Stimulated activated naive CD4-positive, alpha-beta T cell treated with Interleukin-2 at 50 U/mL for 16 hours (primary cell): ENCODE data around the gene KRTAP3-1.
"Not testable (repeated sequence)": the region's sequence is repeated elsewhere in the genome, so short reads cannot be mapped to it uniquely, and the experiment has no call there.

Experiments used
- DNase-seq: peaks from one replicate; lab custom pipeline; 2025; lab: John Stamatoyannopoulos, UW

Gene KRTAP3-1

DNA sequence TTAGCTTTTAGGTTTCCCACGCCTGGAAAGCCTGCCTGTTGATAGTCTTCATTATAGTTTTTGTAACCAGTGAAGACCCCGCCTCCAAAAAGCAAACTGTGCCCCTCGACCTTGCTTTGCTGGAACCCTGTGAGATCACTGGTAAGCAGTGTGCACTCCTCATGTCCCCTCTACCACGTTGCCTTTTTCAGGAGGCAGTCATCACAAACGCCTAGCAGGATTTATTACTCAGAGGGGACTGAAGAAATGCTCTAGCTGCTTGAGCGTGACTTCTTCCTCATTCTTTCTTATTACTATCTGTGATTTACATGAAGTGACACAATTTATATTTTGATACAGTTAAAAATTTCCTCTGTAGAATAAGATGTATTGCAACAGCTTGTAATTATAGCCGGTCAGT, 6.5 kb upstream of the KRTAP3-1 start:
- no peak for DNase-seq

DNA sequence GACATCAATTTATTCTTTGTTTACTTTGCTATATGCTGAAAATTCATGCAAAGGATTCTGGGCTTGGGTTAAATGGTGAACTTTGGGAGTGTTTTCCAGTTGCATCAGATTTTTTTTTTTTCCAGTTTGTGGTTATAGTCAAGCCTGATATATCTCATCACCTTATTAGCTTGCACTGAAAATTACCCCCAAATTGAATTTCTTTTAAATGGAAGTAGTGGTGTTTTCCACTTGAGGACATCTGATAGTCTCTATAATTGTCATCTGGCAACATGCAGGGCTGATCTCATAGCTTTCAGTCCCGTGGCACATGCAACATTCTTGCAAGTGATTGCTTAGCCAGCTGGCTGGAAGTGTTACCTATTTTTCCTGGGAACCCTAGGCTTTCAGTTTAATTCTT, 4.7 kb upstream of the KRTAP3-1 start:
- no peak for DNase-seq

DNA sequence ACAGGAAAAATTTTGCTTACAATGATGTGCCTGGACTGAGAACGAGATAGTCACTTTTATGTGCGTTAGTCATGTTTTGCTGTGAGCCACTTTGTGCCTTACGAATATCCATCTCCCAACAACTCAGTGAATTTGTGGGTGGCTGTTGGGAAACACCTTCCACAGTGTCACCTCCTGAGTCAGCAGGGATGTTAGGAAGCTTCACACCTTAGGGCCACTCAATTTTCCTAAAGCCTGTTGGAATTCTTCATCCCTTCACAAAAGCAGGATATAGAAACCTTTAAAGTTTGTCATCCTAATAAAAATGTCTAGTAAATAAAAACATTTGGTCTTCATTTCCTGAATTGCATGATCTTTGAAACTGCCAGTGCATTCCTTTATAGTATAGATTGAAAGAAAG, 4.3 kb upstream of the KRTAP3-1 start:
- DNase-seq: no peak

DNA sequence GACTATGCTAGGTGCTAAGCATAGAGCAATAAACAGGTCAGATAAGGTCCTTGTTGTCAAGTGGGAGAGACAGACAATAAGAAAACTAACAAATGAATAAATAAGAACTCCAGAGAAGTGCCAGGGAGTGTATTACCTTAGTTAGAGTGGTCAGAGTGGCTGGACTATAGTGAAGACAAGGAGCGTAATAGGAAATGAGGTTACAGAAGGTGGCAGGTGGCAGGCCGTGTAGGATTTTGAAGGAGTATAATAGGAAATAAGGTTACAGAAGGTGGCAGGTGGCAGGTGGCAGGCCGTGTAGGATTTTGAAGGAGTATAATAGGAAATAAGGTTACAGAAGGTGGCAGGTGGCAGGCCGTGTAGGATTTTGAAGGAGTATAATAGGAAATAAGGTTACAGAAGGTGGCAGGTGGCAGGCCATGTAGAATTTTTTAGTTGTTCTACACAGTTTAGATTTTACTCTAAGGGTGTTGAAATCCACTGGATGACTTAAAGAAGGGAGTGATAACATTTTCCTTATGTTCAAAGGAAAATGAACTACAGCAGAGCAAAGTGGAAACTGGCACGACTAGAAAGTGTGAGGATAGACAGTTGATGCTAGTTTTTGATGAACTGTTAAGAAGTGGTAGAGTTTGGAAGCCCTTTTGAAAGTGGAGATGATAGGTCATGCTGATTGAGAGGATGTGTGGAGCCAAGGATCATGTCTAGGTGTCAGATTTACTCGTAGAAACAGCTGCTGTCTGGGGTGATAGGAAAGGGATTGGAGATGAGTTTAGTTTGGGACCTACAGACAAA, 3.6 kb upstream of the KRTAP3-1 start:
- DNase-seq: no peak

DNA sequence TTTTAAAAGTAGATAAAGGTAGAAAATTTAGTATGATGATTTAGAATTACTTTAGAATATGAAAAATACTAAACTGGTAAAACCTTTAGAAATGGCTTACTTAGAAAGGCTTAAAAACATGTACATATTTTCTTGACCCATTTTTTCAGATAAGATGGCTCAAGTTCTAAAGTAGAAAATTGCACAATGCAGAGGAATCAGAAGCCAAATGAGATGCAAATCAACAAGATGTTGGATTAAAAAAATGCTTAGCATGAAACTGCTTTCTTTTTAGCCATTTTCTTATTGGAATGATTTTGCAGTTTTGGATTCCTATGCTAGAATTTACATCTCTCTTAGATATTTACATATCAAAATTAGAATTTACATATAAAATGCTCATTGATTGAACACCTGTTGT, 1.5 kb upstream of the KRTAP3-1 start:
- no peak for DNase-seq

DNA sequence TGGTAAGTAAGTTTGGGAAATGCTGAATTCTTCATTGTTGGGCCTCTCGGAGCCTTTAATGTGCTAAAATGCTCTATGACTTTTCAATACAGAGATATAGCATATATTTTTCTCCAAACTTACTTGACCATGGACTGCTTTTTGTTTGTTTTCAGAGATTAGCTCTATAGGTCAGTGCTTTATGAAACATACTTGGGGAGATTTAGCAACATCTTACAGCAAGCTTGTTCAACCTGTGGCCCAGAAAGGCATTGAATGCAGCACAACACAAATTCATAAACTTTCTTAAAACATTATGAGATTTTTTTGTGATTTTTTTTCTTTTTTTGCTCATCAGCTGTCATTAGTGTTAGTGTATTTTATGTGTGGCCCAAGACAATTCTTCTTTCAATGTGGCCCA, 1.0 kb upstream of the KRTAP3-1 start:
- DNase-seq: no peak

DNA sequence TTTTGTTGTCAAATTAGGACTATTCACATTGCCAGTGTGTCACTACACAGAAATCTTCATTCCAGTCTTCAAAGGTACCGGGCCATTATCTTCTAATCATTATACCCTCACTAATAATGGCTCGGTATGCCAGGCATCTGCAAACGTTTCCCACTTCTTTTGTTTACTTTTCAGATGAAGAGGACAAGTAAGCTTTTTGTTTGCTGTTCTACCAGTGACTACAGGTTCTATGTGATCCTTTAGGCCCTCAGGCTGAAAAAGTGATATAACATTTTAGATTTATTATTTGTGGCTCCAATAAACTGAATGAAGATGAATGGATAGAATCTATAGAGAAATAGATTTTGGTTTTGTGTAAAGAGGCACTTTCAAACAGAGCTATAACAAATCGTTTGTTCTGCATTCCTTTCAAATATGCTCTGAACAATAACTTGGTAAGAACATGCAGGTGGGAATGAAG, 403 bp upstream of the KRTAP3-1 start:
- DNase-seq: no peak

DNA sequence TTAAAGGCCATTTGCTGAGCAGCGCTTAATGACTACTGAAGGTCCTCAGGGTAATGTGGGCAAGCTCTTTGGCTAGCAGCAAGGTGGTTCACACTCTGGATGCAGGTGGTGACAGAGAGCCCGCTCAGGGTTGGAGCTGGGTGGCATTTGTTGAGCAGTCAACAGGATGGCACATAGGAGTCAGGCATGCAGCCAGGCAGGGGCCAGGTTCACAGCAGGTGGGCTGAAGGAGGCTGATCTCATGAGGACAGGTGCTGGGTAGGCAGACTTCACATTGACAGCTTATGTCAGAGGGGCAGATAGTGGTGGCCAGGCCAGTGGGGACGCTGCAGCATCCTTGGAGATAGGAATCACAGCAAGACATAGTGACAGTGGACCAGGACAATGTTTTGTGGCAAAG, 4.5 kb downstream of the KRTAP3-1 start:
- no peak for DNase-seq

DNA sequence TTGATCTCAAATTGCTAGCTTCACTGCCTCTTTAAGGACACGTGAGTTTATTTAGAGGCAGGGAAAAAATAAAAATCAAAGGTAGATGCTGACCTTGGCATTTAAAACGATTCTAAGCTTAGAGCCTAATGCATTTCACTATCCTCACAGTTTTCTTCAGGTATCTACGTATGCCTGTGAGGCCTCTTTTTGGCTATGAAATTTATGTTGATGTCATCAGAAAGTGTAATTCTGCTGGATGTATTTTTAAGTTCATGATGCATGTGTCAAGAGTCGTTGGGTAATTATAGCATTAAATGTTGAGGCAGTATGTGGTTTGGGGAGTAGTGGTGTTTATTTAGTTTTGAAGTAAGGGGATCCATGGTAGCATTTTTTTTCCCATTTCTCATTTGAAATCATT, 5.0 kb downstream of the KRTAP3-1 start:
- no peak for DNase-seq

DNA sequence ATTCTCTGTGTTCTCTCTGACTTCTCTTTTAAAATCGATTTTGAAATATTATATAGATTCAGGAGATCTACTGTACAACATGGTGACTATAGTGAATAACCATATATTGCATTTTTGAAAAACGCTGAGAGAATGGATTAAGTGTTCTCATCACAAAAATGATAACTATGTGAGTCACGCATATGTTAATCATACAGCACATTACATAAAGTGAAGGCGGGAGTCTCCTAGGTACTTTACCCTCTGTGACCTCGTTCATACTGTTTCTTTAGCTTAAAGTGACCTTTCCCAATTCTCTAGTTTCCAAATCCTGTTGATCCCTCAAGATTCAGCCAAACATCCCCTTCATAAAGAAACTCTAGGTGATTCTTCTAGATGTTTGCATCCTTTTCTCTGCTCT, 6.1 kb downstream of the KRTAP3-1 start:
- DNase-seq: no peak

DNA sequence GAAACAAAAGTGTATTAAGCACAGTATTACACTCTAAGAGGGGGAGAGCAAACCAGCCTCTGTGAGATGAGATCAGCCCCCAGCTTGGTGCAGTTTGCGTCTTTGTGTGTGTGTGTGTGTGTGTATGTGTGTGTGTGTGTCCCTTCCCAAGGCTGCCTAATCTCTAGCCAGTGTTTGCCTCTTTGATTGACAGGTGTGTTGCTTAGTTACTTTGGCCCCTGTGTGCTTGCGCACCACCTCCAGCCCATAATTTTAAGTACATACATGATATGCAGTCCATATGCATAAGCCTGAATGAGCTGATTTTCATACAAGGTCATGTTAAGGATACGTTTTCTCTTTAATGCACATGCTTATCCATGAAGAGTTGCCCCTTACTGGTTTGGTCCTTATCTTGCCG, 7.1 kb downstream of the KRTAP3-1 start:
- no peak for DNase-seq

DNA sequence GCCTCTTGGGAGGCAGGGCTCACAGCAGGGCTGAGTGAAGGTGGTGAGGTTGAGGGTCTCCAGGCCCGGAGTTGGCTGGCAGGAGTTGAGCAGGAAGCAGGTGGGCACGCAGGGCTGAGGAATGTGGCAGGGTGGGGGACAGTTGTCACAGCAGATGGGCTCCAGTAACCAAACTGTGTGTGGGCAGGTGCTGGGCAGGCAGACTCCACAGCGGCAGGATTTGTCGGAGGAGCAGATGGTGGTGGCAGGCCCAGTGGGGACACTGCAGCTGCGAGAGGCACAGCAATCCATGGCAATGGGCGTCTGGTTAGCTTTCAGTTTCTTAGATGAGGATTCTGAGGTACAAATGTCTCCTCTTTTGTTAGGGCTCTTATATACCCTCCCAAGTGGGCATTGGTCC, 9.4 kb downstream of the KRTAP3-1 start, which contains the start of gene KRTAP3-2:
Gene KRTAP3-2, minus strand, starts transcription at position 344 of the 400 bp plus-strand sequence. Its CDS starts 53 bp downstream, at position 291.
- not testable (repeated sequence) for DNase-seq

DNA sequence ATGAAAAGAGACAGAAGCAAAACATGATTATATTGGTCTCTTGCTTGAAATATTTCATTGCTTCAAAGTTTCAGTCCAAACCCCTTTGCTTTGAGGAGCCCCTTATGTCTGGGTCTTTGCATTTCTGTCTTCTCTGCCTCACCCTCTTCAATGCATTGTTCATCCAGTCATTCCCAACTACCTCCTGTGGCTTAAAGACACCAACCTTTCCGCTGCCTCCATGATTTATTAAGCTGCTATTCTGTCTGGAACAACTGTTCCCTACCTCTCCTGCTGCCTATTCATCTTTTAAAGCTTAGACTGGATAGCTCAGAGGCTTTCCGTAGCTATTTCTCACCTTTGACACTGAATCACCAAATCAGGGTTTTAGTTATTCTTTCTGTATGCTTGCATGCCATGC, 11.6 kb downstream of the KRTAP3-1 start:
- DNase-seq: no peak

DNA sequence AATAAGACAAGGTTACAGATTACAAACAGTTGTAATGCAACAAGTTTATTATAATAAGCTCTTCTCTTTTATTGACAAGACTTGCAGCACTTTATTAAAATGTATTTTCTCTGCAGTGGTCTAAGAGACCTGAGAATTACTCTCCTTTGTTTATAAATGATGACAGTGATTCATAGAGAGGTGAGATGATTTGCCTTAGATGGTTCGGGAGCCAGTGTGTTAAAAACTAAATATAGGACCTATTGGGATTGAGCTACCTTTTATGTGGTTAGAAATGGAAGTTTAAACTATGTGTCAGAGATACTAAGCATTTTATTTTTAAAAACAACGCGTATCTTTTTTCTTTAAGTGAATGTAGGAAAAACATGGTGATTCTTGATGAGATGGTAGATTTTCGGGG, 12.1 kb downstream of the KRTAP3-1 start:
- DNase-seq: no peak

DNA sequence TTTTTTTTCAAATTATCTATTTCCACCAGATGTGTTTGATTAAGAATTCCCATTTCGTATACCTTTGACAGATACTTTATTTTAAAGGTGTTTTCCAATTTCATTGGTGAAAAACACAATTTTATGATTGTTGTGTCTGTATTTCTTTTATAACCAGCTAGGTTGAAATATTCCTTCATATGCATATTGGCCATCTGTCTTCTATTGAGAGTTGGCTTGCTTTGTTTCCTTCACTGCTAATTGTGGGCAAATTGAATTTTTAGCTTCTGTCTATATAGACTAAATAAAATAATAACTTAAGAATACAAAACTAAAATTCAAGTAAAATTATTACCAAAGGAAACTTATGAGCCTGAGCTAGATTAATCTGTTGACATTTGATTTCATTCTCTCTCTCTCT, 13.8 kb downstream of the KRTAP3-1 start:
- DNase-seq: no peak

DNA sequence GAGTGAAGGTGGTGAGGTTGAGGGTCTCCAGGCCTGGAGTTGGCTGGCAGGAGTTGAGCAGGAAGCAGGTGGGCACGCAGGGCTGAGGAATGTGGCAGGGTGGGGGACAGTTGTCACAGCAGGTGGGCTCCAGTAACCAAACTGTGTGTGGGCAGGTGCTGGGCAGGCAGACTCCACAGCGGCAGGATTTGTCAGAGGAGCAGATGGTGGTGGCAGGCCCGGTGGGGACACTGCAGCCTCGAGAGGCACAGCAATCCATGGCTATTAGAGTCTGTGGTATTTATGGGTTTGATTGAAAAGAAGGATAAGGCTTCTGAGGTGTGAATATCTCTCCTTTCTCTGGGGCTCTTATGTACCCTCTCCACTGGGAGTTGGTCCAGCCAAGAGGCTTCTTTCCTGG, 15.1 kb downstream of the KRTAP3-1 start, which contains the start of gene KRTAP3-3:
Gene KRTAP3-3, minus strand, starts transcription at position 326 of the 400 bp plus-strand sequence. Its CDS starts 67 bp downstream, at position 259.
- DNase-seq: no peak

DNA sequence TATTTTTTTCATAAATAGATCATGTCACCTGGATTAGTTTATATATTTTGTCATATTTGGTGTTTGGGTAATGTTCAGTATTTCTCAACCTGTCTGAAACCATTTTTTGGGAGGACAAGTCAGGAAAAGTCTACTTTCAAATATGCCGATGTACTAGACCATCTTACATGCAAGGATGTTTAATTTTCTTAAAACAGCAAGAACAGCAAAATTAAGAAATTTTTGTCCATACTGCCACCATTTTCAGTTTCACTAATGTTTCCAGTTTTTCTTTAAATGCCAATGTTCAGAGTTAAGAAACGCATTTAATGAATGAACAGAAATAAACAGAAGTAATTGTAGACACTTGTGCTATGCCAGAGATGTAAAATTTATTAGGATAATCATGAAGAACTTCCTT, 15.8 kb downstream of the KRTAP3-1 start:
- no peak for DNase-seq

DNA sequence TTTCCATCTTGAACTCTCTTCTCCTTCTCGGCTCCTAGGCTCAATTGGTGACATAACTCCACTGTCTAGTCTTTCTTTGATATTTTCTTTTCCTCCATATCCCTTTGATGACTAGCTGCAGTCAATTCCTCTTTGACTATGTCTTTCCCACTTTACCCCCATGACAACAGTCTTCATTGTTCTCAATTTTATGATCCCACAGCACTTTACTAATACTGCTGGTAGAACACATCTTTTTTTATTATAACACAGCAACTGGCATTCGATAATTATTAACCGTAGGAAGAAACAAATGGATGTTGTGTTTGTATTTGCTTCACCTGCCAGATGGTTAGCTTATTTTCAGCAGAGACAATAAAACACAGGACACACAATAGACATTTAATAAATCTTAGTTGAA, 16.3 kb downstream of the KRTAP3-1 start:
- no peak for DNase-seq

DNA sequence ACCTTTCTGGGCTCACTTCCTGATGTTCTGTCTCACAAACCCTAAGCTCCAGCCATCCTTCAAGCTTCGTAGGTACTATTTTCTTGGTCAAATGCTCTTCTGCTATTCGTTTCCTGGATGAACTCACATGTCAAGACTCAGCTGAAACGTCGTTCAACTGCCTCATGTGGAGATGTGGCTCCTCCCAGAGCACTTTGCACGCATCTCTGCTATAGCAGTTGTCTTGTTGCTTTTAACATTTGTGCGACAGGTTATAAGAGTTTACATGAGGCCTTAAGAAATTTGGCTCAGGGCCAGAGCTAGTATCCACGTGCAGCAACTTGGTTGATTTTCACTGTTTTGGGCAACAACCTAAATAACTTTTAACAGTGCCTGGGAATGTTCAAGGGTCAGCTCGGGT, 22.0 kb downstream of the KRTAP3-1 start:
- no peak for DNase-seq

DNA sequence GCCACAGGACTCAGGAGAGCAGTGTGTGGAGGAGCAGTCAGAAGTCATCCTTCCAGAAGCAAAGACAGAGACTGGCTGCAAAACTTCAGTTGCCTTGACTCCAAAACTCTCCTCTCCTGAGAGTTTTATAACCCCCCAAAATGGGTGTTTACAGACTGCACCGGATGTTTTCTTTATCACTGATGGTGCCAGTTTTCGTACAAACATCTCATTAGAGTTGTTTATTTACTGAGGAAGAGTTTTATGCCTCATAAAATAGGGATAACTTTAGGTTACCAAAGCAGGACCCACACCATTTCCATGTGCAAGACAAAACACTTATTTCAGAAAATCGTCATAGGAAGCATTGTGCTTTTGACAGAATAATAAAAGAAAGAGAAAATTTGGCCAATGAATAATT, 24.7 kb downstream of the KRTAP3-1 start, which contains the start of gene KRT40:
Gene KRT40, minus strand, starts transcription at position 101 of the 400 bp plus-strand sequence. Its CDS starts 53 bp downstream, at position 48.
- no peak for DNase-seq

DNA sequence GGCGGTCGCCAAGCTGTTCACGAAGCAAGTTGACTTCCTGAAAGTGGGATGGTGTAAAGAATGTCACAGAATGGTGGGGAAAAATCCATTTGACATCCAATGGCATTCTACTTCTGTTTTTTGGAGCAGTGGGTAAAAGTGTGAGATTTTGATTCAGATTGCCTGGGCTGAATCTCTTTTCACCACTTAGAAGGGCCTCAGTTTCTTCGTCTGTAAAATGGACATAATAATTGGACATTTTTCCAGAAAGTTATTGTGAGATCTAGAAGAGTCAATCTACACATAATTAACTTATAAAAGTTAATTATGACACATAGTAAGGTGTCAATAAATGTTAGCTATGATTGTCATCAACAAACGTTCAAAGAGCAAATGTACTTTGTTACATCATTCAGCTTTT, 27.8 kb downstream of the KRTAP3-1 start:
- no peak for DNase-seq

DNA sequence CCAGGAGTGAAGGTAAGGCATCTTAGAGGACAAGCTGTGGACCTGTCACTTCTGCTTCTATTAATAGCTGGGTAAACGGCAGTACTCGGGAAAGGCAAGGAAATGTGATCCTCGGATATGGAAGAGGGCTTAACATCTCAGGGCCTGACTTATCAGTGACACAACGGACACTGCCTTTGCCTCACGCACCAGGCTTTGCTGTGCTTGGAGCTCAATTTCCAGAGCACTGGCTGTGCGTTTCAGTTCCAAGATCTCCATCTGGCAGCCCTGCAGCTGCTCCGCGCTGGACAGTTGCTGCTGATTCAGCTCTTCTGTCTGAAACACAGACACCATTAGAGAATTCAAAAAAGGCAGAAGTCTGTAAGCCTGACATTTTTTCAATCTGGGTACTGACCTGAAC, 28.3 kb downstream of the KRTAP3-1 start:
- DNase-seq: no peak

DNA sequence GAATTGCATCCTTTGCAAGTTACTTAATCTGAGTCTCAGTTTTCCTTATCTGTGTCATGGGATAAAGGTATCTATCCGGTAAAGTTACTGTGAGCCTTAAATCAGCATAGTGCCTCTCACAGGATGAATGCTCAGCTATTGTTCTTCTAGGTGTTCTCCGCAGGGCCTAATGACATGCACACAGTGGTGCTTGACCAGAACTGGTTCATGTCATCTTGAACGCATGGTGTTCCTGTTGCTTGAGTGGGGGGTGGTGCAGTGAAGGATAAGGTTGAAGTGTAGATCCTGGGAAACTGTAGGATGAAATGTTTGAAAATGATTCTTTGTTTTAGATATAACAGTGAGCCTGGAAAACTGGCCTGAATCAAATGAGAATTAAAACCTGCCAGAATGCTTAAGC, 28.8 kb downstream of the KRTAP3-1 start:
- no peak for DNase-seq
